Measurements from ENCODE around the gene CAPN14. TPM values are rescaled to one million over a fixed set of nuclear protein-coding genes. Genes with fewer than 3 reads are reported as not detected.
A peak's percentile ranks its signal among the peaks of the same experiment; 100 is the strongest.

CAPN14 gene
- total and polyA plus RNA-seq, 2 experiments from 2014 or later, result 0.06 to 0.33 TPM

- Histone ChIP-seq H3K4me2 (no peak overlapping the region), H2AFZ (no peak overlapping the region), H3K9me2 (replicated peaks; ENCODE audit: insufficient read depth) (no peaks in the 10 kb centered on the region), H3K36me3 (replicated peaks; ENCODE audit: insufficient read depth, low read depth) (no peaks in the 10 kb centered on the region), H3K27ac (peak overlapping the region; percentile 50), H4K20me1 (ENCODE audit: insufficient read depth, poor library complexity, severe bottlenecking) (no peaks in the 10 kb centered on the region), H3K79me2 (no peaks in the 10 kb centered on the region), H3K4me3 (no peak overlapping the region), H3K4me1 (ENCODE audit: insufficient read depth) (no peaks in the 10 kb centered on the region), H3K27me3 (no peaks in the 10 kb centered on the region), H3K9me3 (ENCODE audit: low read depth) (no peaks in the 10 kb centered on the region)
- TF ChIP-seq EZH2phosphoT487 (IDR thresholded peaks at IDR 0.05; ENCODE audit: low read depth, severe bottlenecking, unreplicated experiment) (no peak), EZH2 (IDR thresholded peaks at IDR 0.05; ENCODE audit: borderline replicate concordance) (no peak), CTCF (IDR thresholded peaks at IDR 0.05; ENCODE audit: poor library complexity) (no peak)
- 13% methylated on average over 4 of the region's 4 CpGs for WGBS (ENCODE audit: low lambda C conversion rate, missing lambda C conversion rate)
- DNase-seq (ENCODE audit: low spot score), result no peak
These were observed 3.5 kb downstream of the CAPN14 start for GRCh38 chr2:31213601-31214443.

GRCh38 chr2:31212659-31213600 lies 4.4 kb downstream of the CAPN14 start:
- H3K79me2 ChIP-seq, result no peaks in the 10 kb centered on the region
- DNase-seq (ENCODE audit: low spot score), result peak; percentile 38
- H4K20me1 ChIP-seq (ENCODE audit: insufficient read depth, poor library complexity, severe bottlenecking), result no peaks in the 10 kb centered on the region
- no peak overlapping the region for H3K4me3 ChIP-seq
- TF ChIP-seq EZH2phosphoT487 (IDR thresholded peaks at IDR 0.05; ENCODE audit: low read depth, severe bottlenecking, unreplicated experiment), result no peak
- TF ChIP-seq EZH2 (IDR thresholded peaks at IDR 0.05; ENCODE audit: borderline replicate concordance), result no peak
- TF ChIP-seq CTCF (IDR thresholded peaks at IDR 0.05; ENCODE audit: poor library complexity), result no peak
- no peak overlapping the region for H3K4me2 ChIP-seq
- no peaks in the 10 kb centered on the region for H3K9me2 ChIP-seq (replicated peaks; ENCODE audit: insufficient read depth)
- no peaks in the 10 kb centered on the region for H3K27me3 ChIP-seq
- H3K36me3 ChIP-seq (replicated peaks; ENCODE audit: insufficient read depth, low read depth), result no peaks in the 10 kb centered on the region
- H3K27ac ChIP-seq, result peak overlapping the region; percentile 50
- WGBS (ENCODE audit: low lambda C conversion rate, missing lambda C conversion rate), result 67% methylated on average over 9 of the region's 9 CpGs
- no peak overlapping the region for H2AFZ ChIP-seq
- H3K4me1 ChIP-seq (ENCODE audit: insufficient read depth), result no peaks in the 10 kb centered on the region
- H3K9me3 ChIP-seq (ENCODE audit: low read depth), result no peaks in the 10 kb centered on the region

- no peaks in the 10 kb centered on the region for H3K9me2 ChIP-seq (replicated peaks; ENCODE audit: insufficient read depth)
- no peaks in the 10 kb centered on the region for H3K4me1 ChIP-seq (ENCODE audit: insufficient read depth)
- no peaks in the 10 kb centered on the region for H3K36me3 ChIP-seq (replicated peaks; ENCODE audit: insufficient read depth, low read depth)
- TF ChIP-seq EZH2 (IDR thresholded peaks at IDR 0.05; ENCODE audit: borderline replicate concordance), result no peak
- TF ChIP-seq CTCF (IDR thresholded peaks at IDR 0.05; ENCODE audit: poor library complexity), result no peak
- TF ChIP-seq EZH2phosphoT487 (IDR thresholded peaks at IDR 0.05; ENCODE audit: low read depth, severe bottlenecking, unreplicated experiment), result no peak
- no peak overlapping the region for H2AFZ ChIP-seq
- WGBS (ENCODE audit: low lambda C conversion rate, missing lambda C conversion rate), result 96% methylated on average over 1 of the region's 1 CpG
- no peak overlapping the region for H3K4me2 ChIP-seq
- no peaks in the 10 kb centered on the region for H3K27me3 ChIP-seq
- peak overlapping the region; percentile 8 for H3K27ac ChIP-seq
- no peak overlapping the region for H3K4me3 ChIP-seq
- no peaks in the 10 kb centered on the region for H3K9me3 ChIP-seq (ENCODE audit: low read depth)
- H4K20me1 ChIP-seq (ENCODE audit: insufficient read depth, poor library complexity, severe bottlenecking), result no peaks in the 10 kb centered on the region
- DNase-seq (ENCODE audit: low spot score), result no peak
- no peaks in the 10 kb centered on the region for H3K79me2 ChIP-seq
These were observed 9.1 kb downstream of the CAPN14 start for GRCh38 chr2:31208240-31208639.
